Peyer's patch (tissue), 4 donors: ENCODE data around the gene CTAG1B.
"Not testable (repeated sequence)": the region's sequence is repeated elsewhere in the genome, so short reads cannot be mapped to it uniquely, and the experiment has no call there.

ENCODE experiments used
- POLR2A ChIP-seq, 2 donors: fragments of 450-650 bp; IDR thresholded peaks; one replicate each; pipeline ENCODE4 v1.5.1; 2017; ENCODE audit warnings: antibody characterized with exemption in 2 of 2, mild to moderate bottlenecking in 2 of 2, moderate library complexity in 2 of 2
- TF ChIP-seq, protein P1 (sequence below), 6 experiments: fragments of 450-650 bp in 4 of 6; fragments of 200-600 bp in 2 of 6; sonication (generic) in 1 of 6; IDR thresholded peaks; one replicate each; pipeline ENCODE4 v1.5.1; 2017 to 2019; ENCODE audit warnings: antibody characterized with exemption in 6 of 6, mild to moderate bottlenecking in 3 of 6, moderate library complexity in 1 of 6

DNA sequence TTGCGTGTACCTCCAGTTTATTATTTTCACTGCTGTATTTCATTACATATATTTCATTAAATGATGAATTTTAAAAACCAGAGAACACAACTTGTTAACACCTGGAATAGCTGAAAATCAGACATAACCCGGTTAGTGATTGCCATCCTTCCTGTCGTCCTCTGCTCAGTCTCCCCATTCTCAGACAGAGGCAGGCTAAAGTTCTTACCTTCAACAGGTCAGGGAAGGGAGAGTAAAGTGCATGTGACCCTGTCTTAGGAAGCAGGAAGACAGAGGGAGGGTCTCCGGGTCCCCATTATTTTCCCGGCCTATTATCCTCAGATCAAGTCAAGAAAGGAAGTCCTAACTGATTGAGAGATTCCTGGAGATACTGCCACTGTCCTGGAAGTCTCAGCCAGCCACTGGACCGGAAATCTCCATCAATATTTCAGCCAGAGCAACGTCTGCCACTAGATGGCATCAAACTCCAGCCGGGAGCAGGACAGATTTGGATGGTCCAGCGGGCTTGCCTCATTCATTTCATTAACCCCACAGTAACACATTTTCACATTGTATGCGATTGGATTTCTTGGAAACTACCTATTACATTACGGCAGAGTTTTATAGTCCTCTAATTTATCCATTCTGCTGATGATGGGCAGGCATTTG, 1.8 kb upstream of the CTAG1B start:
- TF ChIP-seq, protein P1, sequence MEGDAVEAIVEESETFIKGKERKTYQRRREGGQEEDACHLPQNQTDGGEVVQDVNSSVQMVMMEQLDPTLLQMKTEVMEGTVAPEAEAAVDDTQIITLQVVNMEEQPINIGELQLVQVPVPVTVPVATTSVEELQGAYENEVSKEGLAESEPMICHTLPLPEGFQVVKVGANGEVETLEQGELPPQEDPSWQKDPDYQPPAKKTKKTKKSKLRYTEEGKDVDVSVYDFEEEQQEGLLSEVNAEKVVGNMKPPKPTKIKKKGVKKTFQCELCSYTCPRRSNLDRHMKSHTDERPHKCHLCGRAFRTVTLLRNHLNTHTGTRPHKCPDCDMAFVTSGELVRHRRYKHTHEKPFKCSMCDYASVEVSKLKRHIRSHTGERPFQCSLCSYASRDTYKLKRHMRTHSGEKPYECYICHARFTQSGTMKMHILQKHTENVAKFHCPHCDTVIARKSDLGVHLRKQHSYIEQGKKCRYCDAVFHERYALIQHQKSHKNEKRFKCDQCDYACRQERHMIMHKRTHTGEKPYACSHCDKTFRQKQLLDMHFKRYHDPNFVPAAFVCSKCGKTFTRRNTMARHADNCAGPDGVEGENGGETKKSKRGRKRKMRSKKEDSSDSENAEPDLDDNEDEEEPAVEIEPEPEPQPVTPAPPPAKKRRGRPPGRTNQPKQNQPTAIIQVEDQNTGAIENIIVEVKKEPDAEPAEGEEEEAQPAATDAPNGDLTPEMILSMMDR (IDR thresholded peaks at IDR 0.05): not testable (repeated sequence)
- not testable (repeated sequence) for TF ChIP-seq POLR2A (IDR thresholded peaks at IDR 0.05)
